Raji (cell line): ENCODE measurements around the gene L1CAM.
A peak's percentile ranks its signal among the peaks of the same experiment; 100 is the strongest.

ENCODE experiments used
- POLR2A ChIP-seq: IDR thresholded peaks from 2 replicates; pipeline ENCODE4 v1.6.1; 2011; ENCODE audit warnings: low read depth, low read length, control low read depth; ENCODE audit not compliant: insufficient read depth

The L1CAM gene

GRCh38 chrX:153910446-153910845 lies 24.5 kb upstream of the L1CAM start:
- no peak for TF ChIP-seq POLR2A

- no peak for TF ChIP-seq POLR2A
These were observed 24.0 kb upstream of the L1CAM start for GRCh38 chrX:153909980-153910360.

GRCh38 chrX:153909024-153909979 lies 23.3 kb upstream of the L1CAM start:
- TF ChIP-seq POLR2A: no peak

- TF ChIP-seq POLR2A: no peak
These were observed 22.4 kb upstream of the L1CAM start for GRCh38 chrX:153908219-153908860.

GRCh38 chrX:153907456-153907855 lies 21.5 kb upstream of the L1CAM start:
- TF ChIP-seq POLR2A: no peak

GRCh38 chrX:153906126-153906917 lies 20.3 kb upstream of the L1CAM start:
- no peak for TF ChIP-seq POLR2A

GRCh38 chrX:153905481-153906095 lies 19.6 kb upstream of the L1CAM start:
- TF ChIP-seq POLR2A: no peak

- TF ChIP-seq POLR2A: 0 out of 2 replicates have a peak, but pooled peaks have one; percentile 29
These were observed 18.3 kb upstream of the L1CAM start, which contains the start of gene AVPR2 for GRCh38 chrX:153903991-153904957. TSS of gene AVPR2 (plus strand) at chrX:153904673. CDS start at chrX:153905146, 473 bp downstream.

GRCh38 chrX:153903238-153903980 lies 17.4 kb upstream of the L1CAM start:
- no peak; the same call in 1 of the 2 replicates for TF ChIP-seq POLR2A

GRCh38 chrX:153902385-153902784 lies 16.4 kb upstream of the L1CAM start:
- no peak for TF ChIP-seq POLR2A

- no peak for TF ChIP-seq POLR2A
These were observed 15.8 kb upstream of the L1CAM start for GRCh38 chrX:153901753-153902140.

- TF ChIP-seq POLR2A: peak; percentile 42; the same call in 1 of the 2 replicates
These were observed 15.1 kb upstream of the L1CAM start for GRCh38 chrX:153900831-153901752.
